Epithelial cell of prostate (primary cell): ENCODE measurements around the gene EMP2.
"Not testable (repeated sequence)": the region's sequence is repeated elsewhere in the genome, so short reads cannot be mapped to it uniquely, and the experiment has no call there.

Experiments used
- DNase-seq: peaks from one replicate; pipeline ENCODE4 v3.0.0-alpha.2; 2011; ENCODE audit warnings: low read depth, low spot score
- H3K27ac ChIP-seq: fragments of 450-650 bp; 2 replicates; pipeline ENCODE4 v1.5.1; 2017; ENCODE audit warnings: mild to moderate bottlenecking

Gene EMP2

DNA sequence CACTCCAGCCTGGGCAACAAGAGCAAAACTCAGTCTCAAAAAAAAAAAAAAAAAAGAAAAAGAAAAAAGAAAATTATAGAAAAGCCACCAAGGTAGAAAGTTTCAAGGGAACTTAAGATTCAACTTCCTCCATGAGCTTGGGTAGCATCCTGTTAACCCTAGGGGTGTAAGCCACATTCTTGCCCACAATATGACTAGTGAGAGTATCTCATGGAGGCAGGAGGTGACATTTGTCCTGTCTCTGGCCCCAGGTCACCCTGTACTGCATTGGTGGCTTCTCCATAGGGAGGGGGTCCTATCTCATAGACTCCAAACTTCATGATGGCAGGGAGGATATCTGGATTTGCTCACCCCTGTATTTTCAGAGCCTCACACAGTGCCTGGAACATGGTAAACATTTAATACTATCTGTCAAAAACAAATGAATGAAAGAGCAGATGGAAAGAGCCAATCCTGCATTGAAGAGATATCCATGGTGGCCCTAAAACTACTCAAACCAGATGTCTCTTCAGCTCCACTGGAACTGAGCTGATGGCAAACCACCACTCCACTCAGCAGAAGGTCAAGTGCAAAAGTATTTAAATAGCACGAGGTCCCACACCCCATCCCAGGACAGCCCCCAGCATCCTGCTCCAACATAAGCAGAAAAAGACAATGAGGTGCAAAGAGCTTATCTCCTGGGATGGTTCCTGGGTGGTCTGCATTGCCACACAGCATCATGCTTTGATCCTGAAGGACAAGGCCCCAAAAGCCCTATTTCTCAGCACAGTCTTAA is 50.3 kb downstream of the EMP2 start:
- H3K27ac ChIP-seq: no peak overlapping the region
- DNase-seq: no peak

DNA sequence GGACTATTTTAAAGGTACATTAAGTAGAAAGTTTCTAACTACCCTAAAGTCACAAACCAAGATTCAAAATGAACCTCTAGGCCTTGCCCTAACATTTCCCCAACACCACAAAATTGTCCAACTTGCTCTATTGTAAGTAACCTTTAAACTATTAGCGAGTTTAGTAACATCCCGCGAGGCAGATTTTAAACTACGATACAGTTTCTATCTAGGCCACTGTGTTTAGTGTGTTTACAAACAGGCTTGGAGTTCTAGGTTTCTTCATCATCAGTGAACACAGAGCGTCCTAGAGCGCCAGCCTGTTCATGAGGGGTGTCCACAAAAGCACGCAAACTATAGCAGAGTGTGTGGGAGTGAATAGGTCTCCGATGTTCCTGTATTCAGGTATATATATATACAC is 51.8 kb downstream of the EMP2 start:
- H3K27ac ChIP-seq: no peak overlapping the region
- no peak for DNase-seq

GRCh38 chr16:10526962-10527361 is 53.4 kb downstream of the EMP2 start:
- no peak for DNase-seq
- H3K27ac ChIP-seq: no peak overlapping the region

DNA sequence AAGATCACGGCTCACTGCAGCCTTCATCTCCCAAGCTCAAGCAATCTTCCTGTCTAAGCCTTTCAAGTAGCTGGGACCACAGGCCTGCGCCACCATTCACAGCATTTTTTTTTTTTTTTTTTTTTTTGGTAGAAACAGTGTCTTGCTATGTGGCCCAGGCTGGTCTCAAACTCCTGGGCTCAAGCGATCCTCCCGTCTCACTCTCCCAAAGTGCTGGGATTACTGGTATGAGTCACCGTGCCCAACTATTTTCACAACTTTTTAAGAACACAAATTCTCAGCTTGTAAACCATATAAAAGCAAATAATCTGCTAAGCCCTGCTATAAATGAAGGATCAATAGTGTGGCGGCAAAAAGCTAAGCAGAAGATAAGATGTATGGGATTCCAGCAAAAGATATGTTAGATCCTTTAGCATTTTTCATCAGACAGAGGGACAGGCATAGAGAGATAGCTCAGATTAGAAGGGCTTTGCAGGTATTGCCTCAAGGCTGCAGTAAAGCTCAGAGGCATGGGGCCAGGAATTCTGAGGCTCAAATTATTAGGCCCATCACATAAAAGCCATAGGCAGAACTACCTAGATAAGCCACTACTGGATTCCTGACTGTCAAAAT is 55.1 kb downstream of the EMP2 start:
- DNase-seq: no peak
- no peak overlapping the region for H3K27ac ChIP-seq

GRCh38 chr16:10522966-10523365 is 57.4 kb downstream of the EMP2 start:
- no peak for DNase-seq
- no peak overlapping the region for H3K27ac ChIP-seq

DNA sequence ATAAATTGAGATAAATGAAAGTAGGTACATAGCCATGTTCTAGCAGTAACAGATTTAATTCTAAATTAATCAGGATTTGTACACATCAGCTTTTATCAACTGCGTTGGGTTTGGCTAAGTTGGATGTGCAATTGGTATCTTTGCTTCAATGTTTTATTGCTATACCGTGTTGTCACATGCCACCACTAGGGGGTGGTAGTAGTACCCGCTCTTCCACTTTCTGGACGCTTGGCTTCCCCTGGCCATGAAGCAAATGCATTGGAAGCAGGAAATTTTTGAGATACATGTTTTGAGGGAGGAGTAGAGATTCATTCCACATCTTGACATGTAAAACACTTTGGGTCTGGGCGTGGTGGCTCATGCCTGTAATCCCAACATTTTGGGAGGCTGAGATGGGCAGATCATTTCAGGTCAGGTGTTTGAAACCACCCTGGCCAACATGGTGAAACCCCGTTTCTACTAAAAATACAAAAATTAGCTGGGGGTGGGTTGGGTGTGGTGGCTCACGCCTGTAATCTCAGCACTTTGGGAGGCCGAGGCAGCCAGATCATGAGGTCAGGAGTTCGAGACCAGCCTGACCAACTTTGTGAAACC is 58.6 kb downstream of the EMP2 start:
- no peak for DNase-seq

DNA sequence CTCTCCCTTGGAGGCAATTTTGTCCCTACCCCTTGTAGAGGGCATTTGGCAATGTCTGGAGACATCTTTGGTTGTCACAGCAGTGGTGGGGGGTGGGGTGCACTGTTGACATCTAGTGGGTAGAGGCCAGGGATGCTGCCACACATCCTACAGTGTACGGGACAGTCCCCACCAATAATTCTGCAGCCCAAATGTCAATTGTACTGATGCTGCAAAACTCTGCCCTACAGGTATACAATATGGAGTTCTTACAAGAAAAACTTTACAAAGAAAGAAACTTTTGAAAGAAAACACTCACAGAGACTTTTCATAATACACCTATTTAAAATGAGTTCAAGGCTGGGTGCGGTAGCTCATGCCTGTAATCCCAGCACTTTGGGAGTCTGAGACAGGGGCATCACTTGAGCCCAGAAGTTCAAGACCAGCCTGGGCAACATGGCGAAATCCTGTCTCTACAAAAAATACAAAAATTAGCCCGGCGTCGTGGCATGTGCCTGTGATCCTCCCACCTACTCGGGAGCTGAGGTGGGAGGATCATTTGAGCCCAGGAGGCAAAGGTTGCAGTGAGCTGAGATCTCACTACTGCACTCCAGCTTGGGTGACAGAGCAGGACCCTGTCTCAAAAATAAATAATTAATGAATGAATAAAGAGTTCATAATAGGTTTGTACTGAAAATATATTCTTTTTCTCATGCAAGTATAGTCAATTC is 59.4 kb downstream of the EMP2 start:
- DNase-seq: no peak
- no peak overlapping the region for H3K27ac ChIP-seq

More for the DNA sequence above, 58.6 kb downstream of the EMP2 start:
- H3K27ac ChIP-seq: no peak overlapping the region

- DNase-seq: no peak
- H3K27ac ChIP-seq: no peak overlapping the region
These were observed 60.2 kb downstream of the EMP2 start for GRCh38 chr16:10519929-10520868.

GRCh38 chr16:10519297-10519696 is 61.1 kb downstream of the EMP2 start:
- no peak overlapping the region for H3K27ac ChIP-seq
- DNase-seq: no peak

DNA sequence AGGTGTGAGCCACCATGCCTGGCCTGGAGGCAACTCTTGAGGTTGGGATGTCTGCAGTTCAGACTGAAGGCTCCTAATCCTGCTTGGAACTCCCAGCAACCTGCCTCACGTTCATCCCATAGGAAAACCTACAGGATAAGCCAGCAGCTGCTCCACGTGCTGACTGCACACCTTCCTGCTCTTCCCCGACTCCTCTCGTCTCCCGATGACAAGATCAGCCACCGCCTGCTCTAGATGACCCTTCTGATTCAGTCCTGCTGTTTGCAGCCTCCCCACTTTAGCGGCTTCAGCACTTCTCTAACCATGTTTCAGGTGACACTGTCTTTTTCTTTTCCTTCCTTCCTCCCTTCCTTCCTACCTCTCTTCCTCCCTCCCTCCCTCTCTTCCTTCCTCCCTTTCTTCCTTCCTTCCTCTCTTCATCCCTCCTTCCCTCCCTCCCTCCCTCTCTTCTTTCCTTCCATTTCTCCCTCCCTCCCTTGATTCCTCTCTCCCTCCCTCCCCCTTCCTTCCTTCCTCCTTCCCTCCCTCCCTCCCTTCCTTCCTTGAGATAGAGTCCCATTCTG is 61.8 kb downstream of the EMP2 start:
- no peak for DNase-seq
- no peak overlapping the region for H3K27ac ChIP-seq

- DNase-seq: no peak
- H3K27ac ChIP-seq: no peak overlapping the region
These were observed 62.5 kb downstream of the EMP2 start for GRCh38 chr16:10517868-10518267.

GRCh38 chr16:10514369-10515055 is 65.9 kb downstream of the EMP2 start:
- no peak for DNase-seq
- H3K27ac ChIP-seq: no peak overlapping the region

DNA sequence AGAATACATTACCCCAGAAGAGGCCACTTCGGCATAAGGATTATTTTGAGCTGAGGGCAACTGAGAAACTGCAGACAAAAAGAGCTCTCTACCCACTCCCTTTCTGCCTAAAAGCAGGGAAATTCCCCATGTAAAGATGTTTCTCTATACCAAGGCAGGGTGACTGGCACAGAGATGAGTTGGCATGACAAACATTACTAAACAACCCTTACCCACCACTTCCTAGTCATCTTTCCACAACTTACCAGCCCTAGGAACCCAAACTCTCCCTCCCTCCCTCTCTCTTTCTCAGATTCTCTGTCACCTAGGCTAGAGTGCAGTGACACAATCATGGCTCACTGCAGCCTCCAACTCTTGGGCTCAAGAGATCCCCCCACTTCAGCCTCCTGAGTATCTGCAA is 68.6 kb downstream of the EMP2 start:
- no peak for DNase-seq
- H3K27ac ChIP-seq: no peak overlapping the region

- no peak overlapping the region for H3K27ac ChIP-seq
- DNase-seq: no peak
These were observed 70.1 kb downstream of the EMP2 start for GRCh38 chr16:10510279-10510678.

GRCh38 chr16:10509534-10510025 is 70.8 kb downstream of the EMP2 start:
- DNase-seq: peak; percentile 43
- H3K27ac ChIP-seq: no peak overlapping the region

DNA sequence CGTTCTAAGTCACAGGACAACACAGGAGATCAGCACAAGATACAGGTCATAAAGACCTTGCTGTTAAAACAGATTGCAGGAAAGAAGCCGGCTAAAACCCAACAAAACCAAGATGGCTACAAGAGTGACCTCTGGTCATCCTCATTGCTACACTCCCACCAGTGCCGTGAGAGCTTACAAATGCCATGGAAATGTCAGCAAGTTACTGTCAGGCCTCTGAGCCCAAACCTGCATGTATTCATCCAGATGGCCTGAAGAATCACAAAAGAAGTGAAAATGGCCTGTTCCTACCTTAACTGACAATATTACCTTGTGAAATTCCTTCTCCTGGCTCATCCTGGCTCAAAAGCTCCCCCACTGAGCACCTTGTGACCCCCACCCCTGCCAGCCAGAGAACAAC is 75.1 kb downstream of the EMP2 start:
- not testable (repeated sequence) for DNase-seq, H3K27ac ChIP-seq

DNA sequence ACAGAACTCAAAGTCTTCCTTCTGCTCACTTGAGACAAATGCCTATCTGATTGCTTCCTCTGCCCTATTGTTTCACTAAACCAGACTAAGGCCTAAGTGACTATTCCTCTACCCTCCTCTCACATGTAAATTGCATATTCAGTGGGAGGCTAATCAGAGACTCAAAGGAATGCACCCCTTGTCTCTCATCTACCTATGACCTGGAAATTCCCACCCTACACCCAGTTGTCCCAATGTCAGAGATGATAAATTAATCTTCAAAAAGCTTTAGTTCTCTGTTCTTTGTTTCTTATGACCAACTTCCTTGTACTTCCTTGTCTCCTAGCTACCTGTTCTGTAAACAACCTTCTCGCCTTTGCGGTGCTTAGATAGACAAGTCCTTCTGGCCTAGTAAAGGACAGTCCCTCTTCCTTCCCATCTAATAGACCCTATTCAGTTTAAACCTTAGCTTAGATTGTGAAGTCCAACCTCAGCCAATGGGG is 76.0 kb downstream of the EMP2 start:
- no peak overlapping the region for H3K27ac ChIP-seq
- DNase-seq: no peak

DNA sequence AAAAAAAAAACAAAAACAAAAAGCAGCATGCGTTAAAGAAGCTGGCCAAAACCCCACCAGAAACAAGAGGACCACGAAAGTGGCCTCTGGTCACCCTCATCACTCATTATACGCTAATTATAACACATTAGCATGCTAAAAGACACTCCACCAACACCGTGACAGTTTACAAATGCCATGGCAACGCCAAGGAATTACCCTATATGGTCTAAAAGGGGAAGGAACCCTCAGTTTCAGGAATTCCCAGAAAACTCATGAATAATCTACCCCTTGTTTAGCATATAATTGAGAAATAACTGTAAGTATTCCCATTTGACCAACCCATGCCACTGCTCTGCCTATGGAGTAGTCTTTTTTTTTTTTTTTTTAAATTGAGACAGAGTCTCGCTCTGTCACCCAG is 77.6 kb downstream of the EMP2 start:
- no peak for DNase-seq
- no peak overlapping the region for H3K27ac ChIP-seq
